GM12892 (cell line): Measurements from ENCODE around the gene SOCS6.

Source experiments
- DNase-seq: peaks from one replicate; pipeline ENCODE4 v3.0.0; 2011; ENCODE audit not compliant: insufficient read length
- FAIRE-seq: peaks from 2 replicates; lab custom pipeline; 2011; peaks lifted over from hg19 to GRCh38; lab: Jason Lieb, UNC
- POLR2A ChIP-seq: IDR thresholded peaks from 2 replicates; pipeline ENCODE4 v1.6.1; 2011; ENCODE audit warnings: low read depth, low read length, control low read depth
- POLR2AphosphoS5 ChIP-seq: IDR thresholded peaks from 2 replicates; pipeline ENCODE4 v1.6.1; 2011; ENCODE audit warnings: low read depth, low read length, control low read depth
- TAF1 ChIP-seq: IDR thresholded peaks from 2 replicates; pipeline ENCODE4 v1.6.1; 2011; ENCODE audit warnings: low read depth, mild to moderate bottlenecking, control low read depth, low read length, borderline replicate concordance

SOCS6 gene

GRCh38 chr18:70310560-70311320 is 21.9 kb downstream of the SOCS6 start:
- TF ChIP-seq TAF1, result no peak
- TF ChIP-seq POLR2A, result no peak
- no peak for TF ChIP-seq POLR2AphosphoS5
- DNase-seq (no peak), FAIRE-seq (no peak)

GRCh38 chr18:70311726-70312125 is 22.9 kb downstream of the SOCS6 start:
- FAIRE-seq, result no peak
- TF ChIP-seq POLR2AphosphoS5 (no peak), TAF1 (no peak), POLR2A (no peak)
- DNase-seq, result no peak

- DNase-seq, result no peak
- no peak for FAIRE-seq
- TF ChIP-seq TAF1 (no peak), POLR2A (no peak), POLR2AphosphoS5 (no peak)
These were observed 24.8 kb downstream of the SOCS6 start for GRCh38 chr18:70313640-70314039.

GRCh38 chr18:70314151-70314782 is 25.4 kb downstream of the SOCS6 start:
- TF ChIP-seq POLR2AphosphoS5, result no peak
- TF ChIP-seq POLR2A, result no peak
- TF ChIP-seq TAF1, result no peak
- FAIRE-seq (no peak), DNase-seq (no peak)

GRCh38 chr18:70319187-70319586 is 30.3 kb downstream of the SOCS6 start:
- no peak for FAIRE-seq

GRCh38 chr18:70321616-70322015 is 32.8 kb downstream of the SOCS6 start:
- no peak for DNase-seq
- TF ChIP-seq POLR2A (no peak), TAF1 (no peak), POLR2AphosphoS5 (no peak)

More at GRCh38 chr18:70319187-70319586, 30.3 kb downstream of the SOCS6 start:
- no peak for DNase-seq
- TF ChIP-seq POLR2AphosphoS5, result no peak
- TF ChIP-seq POLR2A, result no peak
- no peak for TF ChIP-seq TAF1

GRCh38 chr18:70322385-70322784 is 33.5 kb downstream of the SOCS6 start:
- TF ChIP-seq TAF1 (no peak), POLR2AphosphoS5 (no peak), POLR2A (no peak)
- FAIRE-seq, result no peak
- no peak for DNase-seq

More at GRCh38 chr18:70321616-70322015, 32.8 kb downstream of the SOCS6 start:
- no peak for FAIRE-seq

GRCh38 chr18:70322928-70323327 is 34.1 kb downstream of the SOCS6 start:
- DNase-seq (no peak), FAIRE-seq (no peak)
- TF ChIP-seq POLR2A (no peak), TAF1 (no peak), POLR2AphosphoS5 (no peak)

GRCh38 chr18:70324897-70325296 is 36.1 kb downstream of the SOCS6 start:
- TF ChIP-seq TAF1 (no peak), POLR2A (no peak), POLR2AphosphoS5 (no peak)
- FAIRE-seq, result no peak
- no peak for DNase-seq

- TF ChIP-seq TAF1 (no peak), POLR2AphosphoS5 (no peak), POLR2A (no peak)
- FAIRE-seq, result no peak
- no peak for DNase-seq
These were observed 37.4 kb downstream of the SOCS6 start for GRCh38 chr18:70326255-70326654.

GRCh38 chr18:70328169-70328568 is 39.3 kb downstream of the SOCS6 start:
- no peak for TF ChIP-seq TAF1
- no peak for TF ChIP-seq POLR2A
- TF ChIP-seq POLR2AphosphoS5, result no peak
- FAIRE-seq (no peak), DNase-seq (no peak)

GRCh38 chr18:70329071-70329470 is 40.2 kb downstream of the SOCS6 start:
- DNase-seq (no peak), FAIRE-seq (no peak)
- TF ChIP-seq TAF1, result no peak
- TF ChIP-seq POLR2AphosphoS5, result no peak
- no peak for TF ChIP-seq POLR2A
